Middle frontal gyrus (tissue), 1 donor: ENCODE data around the gene NDUFS2.

Source experiments
- DNase-seq: peaks from one replicate; pipeline ENCODE4 v3.0.0-alpha.2; 2015; ENCODE audit warnings: low spot score; ENCODE audit errors: extremely low spot score

The NDUFS2 gene

DNA sequence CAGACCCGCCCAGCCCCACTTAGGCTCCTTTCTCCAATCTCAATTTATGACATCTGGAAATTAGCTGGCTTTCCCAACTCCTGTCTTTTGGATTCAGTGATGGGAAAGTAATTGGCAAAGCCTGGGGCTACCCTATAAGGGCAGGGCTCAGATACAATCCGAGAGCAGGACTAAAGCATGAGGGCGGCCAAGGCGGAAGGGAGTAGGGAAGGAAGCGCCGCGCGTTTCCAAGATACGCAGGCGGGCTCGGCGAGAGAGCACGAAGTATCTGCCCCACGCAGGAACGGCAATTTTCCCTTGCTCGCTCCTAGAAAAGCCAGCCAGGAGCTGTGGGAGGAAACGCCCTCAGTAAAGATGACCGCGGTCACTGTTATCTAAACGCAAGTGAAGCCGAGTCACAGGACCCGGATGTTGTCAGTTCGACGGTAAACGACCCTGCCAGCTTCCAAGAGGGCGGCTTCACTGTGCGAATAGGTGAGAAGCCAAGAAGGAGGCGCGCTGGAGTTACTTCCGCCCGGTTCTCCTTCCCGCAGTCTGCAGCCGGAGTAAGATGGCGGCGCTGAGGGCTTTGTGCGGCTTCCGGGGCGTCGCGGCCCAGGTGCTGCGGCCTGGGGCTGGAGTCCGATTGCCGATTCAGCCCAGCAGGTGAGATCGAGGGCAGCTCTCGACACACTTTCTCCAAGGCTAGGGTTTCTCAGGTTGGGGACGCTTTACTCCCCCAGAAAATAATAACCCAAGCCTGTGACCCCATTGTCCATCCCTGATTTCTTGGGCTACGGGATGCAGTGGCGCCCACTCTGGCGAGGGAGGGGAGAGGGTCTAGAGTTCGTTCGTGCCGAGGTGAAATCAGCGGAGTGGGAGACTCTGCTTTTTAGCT, at the start of gene NDUFS2:
NDUFS2 (plus strand) TSS at position 532 of the 877 bp plus-strand sequence; CDS start at position 551, 19 bp downstream.
- DNase-seq = peak; percentile 100

DNA sequence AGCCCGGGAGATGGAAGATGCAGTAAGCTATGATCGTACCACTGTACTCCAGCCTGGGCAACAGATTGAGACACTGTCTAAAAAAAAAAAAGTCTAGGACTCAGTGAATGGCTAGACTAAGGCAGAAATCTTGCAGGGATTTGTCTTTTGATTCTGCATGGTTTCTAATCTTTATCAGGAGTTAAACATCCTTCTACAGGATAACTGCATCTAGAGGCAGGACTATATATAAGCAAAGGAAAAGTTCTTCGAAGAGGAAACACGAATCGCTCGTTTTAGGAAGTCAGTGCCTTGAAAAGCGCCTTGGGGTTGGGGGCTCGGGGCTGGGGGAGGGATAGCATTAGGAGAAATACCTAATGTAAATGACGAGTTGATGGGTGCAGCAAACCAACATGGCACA, 49.0 kb upstream of the NDUFS2 start:
- no peak for DNase-seq

DNA sequence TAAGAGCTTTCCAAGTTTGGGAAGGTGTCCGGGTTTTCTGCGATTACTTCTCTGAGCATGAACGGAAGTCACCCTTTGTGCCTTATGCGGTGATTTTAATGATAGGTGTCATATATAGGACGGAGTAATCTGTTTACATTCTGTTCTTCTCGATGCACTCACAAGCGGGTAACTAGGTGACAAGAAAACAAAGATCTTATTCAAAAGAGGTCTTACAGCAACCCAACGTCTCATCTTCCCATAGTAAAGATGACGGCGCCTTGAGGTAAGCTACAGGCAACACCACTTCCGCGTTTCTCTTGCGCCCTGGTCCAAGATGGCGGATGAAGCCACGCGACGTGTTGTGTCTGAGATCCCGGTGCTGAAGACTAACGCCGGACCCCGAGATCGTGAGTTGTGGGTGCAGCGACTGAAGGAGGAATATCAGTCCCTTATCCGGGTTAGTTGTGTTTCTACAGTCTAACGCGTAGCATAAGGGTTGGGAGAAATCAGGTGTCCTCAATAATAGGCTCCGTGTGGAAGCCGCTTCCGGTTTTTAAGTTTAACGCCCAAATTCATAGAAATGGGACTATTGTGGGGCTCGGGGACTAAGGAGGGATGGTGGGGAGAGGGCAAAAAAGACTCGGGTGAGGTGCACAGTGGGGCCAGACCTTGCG, 48.4 kb upstream of the NDUFS2 start, which contains the start of gene UFC1:
UFC1 (plus strand) TSS at position 297 of the 656 bp plus-strand sequence; CDS start at position 317, 20 bp downstream.
- peak; percentile 83 for DNase-seq

DNA sequence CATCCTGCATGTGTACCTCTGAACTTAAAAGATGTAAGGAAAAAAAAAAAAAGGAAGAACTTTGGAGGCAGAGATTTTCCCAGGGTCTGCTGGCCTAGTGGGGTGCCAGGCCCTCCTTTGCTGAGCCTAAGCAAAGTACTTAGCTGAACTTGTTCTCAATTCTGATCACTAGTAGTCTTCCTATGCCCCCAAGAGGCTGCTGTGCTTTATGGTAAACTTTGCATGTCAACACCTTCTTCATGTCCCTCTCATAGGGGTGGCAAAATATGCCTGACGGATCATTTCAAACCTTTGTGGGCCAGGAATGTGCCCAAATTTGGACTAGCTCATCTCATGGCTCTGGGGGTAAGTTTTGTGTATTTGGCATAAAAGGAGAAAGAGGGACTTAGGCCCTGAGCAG, 44.3 kb upstream of the NDUFS2 start:
- DNase-seq = no peak

DNA sequence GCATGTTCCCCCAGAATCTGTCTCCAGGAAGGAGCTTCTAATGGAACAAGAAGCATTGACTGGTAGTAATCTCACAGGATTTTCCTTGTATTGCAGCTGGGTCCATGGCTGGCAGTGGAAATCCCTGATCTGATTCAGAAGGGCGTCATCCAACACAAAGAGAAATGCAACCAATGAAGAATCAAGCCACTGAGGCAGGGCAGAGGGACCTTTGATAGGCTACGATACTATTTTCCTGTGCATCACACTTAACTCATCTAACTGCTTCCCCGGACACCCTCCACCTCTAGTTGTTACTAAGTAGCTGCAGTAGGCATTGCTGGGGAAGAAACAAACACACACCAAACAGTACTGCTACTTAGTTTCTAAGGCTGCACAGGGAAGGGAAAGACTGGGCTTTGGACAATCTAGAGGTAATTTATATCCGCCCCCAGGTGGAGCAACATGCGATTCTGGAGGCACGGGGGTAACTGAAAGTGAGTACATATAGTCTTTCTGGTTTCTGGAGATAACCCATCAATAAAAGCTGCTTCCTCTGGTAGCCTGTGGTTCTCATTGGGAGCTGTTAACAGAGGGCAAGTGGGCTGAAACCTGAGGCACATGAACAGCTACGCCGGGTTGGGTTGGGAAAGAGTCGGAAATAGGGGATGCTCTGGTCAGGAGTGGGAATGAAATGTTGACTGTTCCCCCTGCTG, 43.7 kb upstream of the NDUFS2 start:
- DNase-seq = no peak

DNA sequence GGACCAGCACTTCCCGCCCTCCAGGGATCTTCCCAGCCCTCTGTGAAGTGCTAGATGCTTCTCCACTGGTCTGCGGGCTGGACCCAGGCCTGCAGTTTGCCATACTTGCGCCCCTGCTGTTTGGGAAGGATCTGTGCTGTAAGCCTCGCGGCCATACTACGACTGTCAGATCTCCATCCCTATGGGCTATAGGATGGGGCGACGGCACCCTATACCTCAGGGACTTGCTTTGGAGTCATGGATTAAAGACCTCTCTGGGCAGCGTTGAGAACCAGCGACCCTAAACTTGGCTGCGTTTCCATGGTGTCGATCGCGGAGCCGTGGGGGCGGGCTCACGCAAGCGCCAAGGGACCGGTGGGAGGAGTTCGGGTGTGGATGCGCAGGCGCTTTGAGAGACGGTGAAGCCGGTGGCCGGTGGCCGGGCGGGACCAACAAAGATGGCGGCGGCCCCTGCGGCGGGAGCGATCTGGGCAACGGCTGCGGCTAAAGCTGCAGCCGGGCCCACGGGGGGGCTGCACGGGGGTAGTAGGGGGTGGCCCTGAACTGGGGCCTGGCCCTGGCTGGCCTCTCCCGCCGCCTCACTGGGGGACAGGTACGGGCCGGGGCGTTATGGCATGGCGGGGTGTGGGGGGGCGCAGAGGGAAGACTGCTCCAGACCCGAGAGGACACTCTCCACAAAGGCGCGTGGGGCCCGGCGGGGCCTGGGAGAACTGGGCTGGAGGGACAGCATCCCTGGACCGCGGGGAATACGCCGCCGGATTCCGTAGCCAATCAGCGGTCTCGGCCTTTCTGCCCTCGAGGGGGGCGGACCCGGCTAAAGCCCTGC, 42.9 kb upstream of the NDUFS2 start, which contains the start of gene USP21:
USP21 (plus strand) TSS at position 414 of the 826 bp plus-strand sequence. CDS start 1,141 bp downstream, outside the sequence.
- peak; percentile 94 for DNase-seq

DNA sequence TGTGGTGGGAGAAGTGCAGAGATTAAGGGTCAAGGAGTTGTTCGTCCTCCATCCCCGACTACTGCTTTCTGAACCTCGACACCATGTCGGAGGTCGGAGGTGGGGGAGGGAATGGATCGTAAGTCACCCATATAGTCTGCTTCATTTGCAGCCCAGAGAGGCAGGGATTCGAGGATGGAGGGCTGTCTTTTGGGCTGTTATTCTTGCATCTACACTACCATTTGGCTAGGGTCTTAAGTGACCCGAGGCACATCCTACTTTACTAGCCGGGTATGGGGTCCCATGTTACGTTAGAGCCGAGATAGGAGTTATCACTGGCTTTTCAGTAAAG, 42.3 kb upstream of the NDUFS2 start:
- DNase-seq = no peak

DNA sequence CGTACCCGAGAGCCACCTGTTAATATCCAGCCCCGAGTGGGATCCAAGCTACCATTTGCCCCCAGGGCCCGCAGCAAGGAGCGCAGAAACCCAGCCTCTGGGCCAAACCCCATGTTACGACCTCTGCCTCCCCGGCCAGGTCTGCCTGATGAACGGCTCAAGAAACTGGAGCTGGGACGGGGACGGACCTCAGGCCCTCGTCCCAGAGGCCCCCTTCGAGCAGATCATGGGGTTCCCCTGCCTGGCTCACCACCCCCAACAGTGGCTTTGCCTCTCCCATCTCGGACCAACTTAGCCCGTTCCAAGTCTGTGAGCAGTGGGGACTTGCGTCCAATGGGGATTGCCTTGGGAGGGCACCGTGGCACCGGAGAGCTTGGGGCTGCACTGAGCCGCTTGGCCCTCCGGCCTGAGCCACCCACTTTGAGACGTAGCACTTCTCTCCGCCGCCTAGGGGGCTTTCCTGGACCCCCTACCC, 41.5 kb upstream of the NDUFS2 start:
- DNase-seq = no peak

DNA sequence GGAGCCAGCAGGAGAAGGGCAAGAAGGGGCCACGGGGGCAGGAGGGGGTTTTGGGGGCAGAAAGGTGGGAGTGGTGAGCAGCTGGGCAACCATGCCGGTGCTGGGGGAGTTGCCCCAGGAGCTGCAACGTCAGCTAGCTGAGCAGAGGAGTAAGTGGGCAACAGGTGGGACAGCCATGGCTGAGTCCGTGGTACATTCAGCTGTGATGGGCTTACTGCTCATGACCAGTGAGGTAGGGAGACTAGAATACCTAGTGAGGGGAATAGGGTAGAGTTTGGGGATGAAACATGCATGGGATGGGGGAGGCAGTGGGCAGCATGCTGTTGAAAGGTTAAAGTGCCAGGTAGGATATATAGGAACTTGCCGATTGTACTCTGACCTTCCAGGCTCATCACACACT, 40.5 kb upstream of the NDUFS2 start:
- no peak for DNase-seq

DNA sequence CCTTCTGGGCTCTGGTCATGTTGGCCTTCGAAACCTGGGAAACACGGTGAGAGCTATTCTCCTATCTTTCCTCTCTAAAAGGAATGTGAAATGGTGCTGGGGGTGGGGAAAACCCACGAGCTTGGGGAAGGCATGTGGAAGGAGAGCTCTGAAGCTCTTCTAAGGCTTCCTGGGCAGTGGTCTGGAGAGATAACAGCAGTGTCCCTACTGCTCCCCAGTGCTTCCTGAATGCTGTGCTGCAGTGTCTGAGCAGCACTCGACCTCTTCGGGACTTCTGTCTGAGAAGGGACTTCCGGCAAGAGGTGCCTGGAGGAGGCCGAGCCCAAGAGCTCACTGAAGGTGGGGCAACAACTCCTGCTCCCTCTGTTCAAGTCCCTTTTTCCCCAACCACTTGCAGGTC, 40.1 kb upstream of the NDUFS2 start:
- no peak for DNase-seq

DNA sequence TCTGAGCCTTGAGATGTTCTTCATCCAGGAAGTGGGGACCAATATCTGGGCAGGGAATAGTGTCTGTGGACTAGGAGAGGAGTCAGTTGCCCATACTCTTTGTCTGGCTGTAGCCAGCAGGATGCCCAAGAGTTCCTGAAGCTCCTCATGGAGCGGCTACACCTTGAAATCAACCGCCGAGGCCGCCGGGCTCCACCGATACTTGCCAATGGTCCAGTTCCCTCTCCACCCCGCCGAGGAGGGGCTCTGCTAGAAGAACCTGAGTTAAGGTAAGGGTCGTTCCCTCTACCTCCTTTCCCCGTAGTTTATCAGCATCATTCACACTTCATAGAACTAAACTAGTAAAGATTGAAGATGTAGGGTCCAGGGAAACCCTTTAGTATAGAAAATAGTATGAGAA, 39.4 kb upstream of the NDUFS2 start:
- DNase-seq = no peak

DNA sequence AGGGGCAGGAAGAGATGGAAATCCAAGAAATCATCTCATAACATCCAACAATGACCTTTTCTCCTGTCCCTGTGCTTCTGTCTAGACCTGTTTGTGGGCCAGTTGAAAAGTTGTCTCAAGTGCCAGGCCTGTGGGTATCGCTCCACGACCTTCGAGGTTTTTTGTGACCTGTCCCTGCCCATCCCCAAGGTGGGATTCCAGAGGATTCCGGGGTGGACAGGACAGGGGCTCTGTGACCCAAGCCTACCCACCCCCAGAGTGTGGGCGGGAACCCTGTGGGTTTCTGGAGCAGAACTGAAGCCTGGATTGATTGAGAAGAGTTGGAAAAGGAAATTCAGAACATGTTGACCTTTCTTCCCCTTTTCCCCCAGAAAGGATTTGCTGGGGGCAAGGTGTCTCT, 38.4 kb upstream of the NDUFS2 start:
- DNase-seq = no peak

DNA sequence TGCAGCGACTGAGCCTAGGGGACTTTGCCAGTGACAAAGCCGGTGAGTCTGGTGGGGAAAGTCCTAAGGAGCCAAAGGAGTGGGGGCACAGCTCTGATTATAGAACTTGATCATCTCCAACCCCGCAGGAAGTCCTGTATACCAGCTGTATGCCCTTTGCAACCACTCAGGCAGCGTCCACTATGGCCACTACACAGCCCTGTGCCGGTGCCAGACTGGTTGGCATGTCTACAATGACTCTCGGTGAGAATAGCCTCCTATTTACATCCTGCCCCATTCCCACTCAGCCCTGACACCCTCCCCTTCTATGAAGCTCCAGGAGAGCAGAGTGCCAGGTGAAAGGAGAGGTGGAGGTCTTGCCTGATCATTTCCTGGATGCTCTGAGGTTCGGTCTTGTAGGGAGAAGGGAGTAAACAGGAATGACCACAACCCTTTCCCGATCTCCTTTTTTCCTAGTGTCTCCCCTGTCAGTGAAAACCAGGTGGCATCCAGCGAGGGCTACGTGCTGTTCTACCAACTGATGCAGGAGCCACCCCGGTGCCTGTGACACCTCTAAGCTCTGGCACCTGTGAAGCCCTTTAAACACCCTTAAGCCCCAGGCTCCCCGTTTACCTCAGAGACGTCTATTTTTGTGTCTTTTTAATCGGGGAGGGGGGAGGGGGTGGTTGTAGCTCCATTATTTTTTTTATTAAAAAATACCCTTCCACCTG, 37.1 kb upstream of the NDUFS2 start:
- no peak for DNase-seq

DNA sequence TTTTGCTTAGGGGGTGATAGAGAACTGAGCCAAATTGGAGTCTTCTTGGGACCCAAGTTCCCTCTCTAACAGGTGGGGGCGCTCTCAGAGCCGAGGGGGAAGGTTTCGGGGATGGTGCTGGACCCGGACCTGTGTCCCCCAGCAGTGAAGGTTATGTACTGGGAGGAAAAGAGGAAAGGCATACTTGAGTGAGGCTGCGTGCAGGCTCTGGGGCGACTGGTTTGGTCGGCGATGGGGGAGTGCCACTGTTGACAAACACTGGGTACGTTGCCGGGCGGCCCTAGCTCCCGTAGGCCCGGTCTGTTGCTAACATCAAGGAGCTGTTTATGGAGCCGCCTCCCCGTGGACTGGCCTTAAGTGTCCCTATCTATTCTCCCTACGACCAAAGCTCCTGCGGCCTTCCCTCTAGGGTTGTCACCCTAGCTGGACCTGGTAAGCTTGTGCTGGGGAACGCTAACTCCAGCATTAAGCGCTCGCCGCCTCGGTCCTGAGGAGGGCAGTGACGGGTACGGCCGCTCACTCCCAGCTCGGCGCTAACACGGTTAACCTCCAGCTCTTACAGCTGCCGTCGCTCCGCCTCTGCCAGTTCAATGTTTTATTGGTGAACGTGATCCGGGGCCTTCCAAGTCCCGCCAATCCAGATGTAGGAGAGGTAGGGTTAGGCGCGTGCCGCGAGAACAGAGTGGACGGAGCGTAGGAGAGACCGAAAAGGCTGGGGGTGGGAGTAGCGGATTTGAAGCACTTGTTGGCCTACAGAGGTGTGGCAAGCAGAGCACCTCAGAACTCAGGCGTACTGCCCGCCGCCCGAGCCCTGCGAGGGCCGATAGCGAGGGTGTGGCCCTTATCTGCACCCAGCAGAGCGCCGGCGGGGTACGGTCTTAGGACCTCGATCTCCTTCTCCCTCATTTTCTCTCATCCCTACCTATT, 36.2 kb upstream of the NDUFS2 start, which contains the start of gene PPOX:
PPOX (plus strand) TSS at position 685 of the 927 bp plus-strand sequence. CDS start 422 bp downstream, outside the sequence.
- DNase-seq = peak; percentile 99

DNA sequence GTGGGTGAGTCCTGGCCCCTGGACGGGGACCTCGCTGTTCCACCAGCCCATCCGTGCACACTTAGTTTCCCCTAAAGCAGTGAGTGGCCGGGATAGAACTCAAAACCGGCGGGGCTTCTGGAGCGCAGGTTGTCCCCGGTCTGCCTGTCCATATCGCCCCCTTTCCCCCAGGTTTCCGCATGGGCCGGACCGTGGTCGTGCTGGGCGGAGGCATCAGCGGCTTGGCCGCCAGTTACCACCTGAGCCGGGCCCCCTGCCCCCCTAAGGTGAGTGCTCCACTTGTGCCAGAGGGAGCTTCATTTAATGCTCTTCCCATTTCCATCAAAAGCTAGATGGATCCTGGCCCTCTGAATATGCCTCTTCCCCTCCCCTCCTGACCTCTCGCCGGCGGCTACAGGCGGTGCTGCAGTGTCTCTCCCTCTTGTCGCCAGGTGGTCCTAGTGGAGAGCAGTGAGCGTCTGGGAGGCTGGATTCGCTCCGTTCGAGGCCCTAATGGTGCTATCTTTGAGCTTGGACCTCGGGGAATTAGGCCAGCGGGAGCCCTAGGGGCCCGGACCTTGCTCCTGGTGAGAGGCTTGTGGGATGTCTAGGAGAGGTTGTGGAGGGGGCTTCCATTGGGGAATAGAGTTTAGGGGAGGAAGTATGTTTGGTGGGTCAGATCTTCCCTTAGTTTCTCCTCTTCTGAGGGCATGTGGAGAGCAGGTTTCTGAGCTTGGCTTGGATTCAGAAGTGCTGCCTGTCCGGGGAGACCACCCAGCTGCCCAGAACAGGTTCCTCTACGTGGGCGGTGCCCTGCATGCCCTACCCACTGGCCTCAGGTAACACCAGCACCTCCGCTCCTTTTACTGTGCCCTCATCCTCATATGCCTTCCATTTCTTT, 35.3 kb upstream of the NDUFS2 start:
- no peak for DNase-seq

DNA sequence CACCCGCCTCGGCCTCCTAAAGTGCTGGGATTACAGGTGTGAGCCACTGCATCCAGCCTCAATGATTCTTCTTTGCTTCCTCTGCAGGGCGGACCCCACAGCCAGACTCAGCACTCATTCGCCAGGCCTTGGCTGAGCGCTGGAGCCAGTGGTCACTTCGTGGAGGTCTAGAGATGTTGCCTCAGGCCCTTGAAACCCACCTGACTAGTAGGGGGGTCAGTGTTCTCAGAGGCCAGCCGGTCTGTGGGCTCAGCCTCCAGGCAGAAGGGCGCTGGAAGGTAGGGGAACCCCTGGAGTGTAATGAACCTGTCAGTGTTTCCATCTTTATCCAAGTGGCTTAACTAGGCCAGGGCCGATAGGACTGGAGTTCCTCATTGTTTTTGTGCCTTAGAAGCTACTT, 33.3 kb upstream of the NDUFS2 start:
- no peak for DNase-seq

DNA sequence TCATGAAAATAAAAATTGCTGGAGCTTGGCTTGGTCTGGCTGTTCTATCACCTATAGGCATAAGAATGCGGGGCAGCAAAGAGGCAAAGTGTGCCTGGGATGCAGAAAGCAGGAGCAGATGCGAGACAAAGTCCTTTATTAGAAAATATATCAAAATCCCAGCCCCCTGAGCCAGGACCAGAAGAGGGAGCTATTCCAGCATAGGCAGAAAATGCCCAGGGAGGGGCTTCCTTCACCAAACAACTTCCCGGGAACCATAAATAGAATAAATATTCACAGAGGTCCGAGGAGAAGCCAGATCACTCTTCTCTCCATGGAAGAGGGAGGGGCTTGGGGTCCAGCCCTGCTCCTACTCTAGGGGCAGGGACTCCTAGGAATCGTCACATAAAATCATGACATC, 31.0 kb upstream of the NDUFS2 start:
- DNase-seq = no peak

DNA sequence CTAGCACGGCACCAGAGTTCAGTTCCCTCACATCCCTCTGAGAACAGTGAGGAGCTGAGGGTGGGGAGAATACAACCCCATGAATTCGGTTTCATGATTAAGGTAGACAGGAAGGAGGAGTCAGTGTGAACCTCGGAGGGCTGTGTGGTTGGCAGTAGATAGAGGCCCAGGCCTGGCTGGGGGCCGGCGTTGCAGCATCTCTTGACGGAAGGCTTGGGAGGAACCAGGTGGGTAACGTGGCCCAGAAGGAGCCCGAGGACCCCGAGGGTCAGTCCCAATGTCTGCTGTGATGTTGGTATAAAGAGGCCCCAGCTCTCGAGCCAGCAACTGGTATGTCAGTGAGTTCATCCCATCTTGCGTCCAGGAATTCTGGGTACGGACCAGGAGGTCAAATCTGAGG, 30.5 kb upstream of the NDUFS2 start:
- DNase-seq = no peak
